H9 (cell line): ENCODE results near the gene TMTC1. TPM values are rescaled to one million over a fixed set of nuclear protein-coding genes. Genes with fewer than 3 reads are reported as not detected.

ENCODE experiments used
- DNase-seq: peaks from one replicate; pipeline ENCODE4 v3.0.0-alpha.2; 2017
- H2AFZ ChIP-seq: one replicate; pipeline ENCODE4 v1.6.1; 2013; ENCODE audit warnings: mild to moderate bottlenecking, low read length, control low read depth, moderate library complexity
- H2AK5ac ChIP-seq: 2 replicates; pipeline ENCODE4 v1.6.1; 2013; ENCODE audit warnings: low read length, control low read depth, mixed read lengths; ENCODE audit not compliant: insufficient read length
- H2BK120ac ChIP-seq: one replicate; pipeline ENCODE4 v1.6.1; 2013; ENCODE audit warnings: low read depth, mild to moderate bottlenecking, low read length, control low read depth, inconsistent platforms; ENCODE audit not compliant: poor library complexity, severe bottlenecking
- H2BK12ac ChIP-seq: 2 replicates; pipeline ENCODE4 v1.6.1; 2013; ENCODE audit warnings: low read length, control low read depth, mixed read lengths, low read depth; ENCODE audit not compliant: insufficient read length
- H2BK15ac ChIP-seq: 2 replicates; pipeline ENCODE4 v1.6.1; 2013; ENCODE audit warnings: low read depth, low read length, control low read depth
- H2BK20ac ChIP-seq: one replicate; pipeline ENCODE4 v1.6.1; 2013; ENCODE audit warnings: low read depth, mild to moderate bottlenecking, low read length, control low read depth, inconsistent platforms; ENCODE audit not compliant: poor library complexity, severe bottlenecking
- H2BK5ac ChIP-seq: 2 replicates; pipeline ENCODE4 v1.6.1; 2013; ENCODE audit warnings: low read length, control low read depth, mixed read lengths; ENCODE audit not compliant: insufficient read length
- H3K14ac ChIP-seq: 2 replicates; pipeline ENCODE4 v1.6.1; 2013; ENCODE audit warnings: low read length, control low read depth; ENCODE audit not compliant: insufficient read depth
- H3K18ac ChIP-seq: 2 replicates; pipeline ENCODE4 v1.6.1; 2013; ENCODE audit warnings: low read depth, mild to moderate bottlenecking, mixed read lengths, low read length, control low read depth; ENCODE audit not compliant: insufficient read length
- H3K23ac ChIP-seq: 2 replicates; pipeline ENCODE4 v1.6.1; 2013; ENCODE audit warnings: low read length, control low read depth, mixed read lengths, low read depth; ENCODE audit not compliant: insufficient read length
- H3K23me2 ChIP-seq: 2 replicates; pipeline ENCODE4 v1.6.1; 2013; ENCODE audit warnings: low read depth, mild to moderate bottlenecking, mixed read lengths, low read length, control low read depth; ENCODE audit not compliant: insufficient read length, poor library complexity, severe bottlenecking
- H3K27ac ChIP-seq: 2 replicates; pipeline ENCODE4 v1.5.1; 2013; ENCODE audit warnings: low read length, control low read depth, mixed read lengths, low read depth; ENCODE audit not compliant: insufficient read length
- H3K27me3 ChIP-seq: 2 replicates; pipeline ENCODE4 v1.6.1; 2013; ENCODE audit warnings: low read length, control low read depth, inconsistent platforms; ENCODE audit not compliant: insufficient read depth
- H3K4ac ChIP-seq: 2 replicates; pipeline ENCODE4 v1.6.1; 2013; ENCODE audit warnings: low read depth, mild to moderate bottlenecking, control low read depth, inconsistent platforms, low read length, moderate library complexity
- H3K4me1 ChIP-seq: 2 replicates; pipeline ENCODE4 v1.6.1; 2013; ENCODE audit warnings: low read length, control low read depth, inconsistent platforms; ENCODE audit not compliant: insufficient read depth
- H3K4me2 ChIP-seq: 2 replicates; pipeline ENCODE4 v1.6.1; 2013; ENCODE audit warnings: low read length, control low read depth, mixed read lengths; ENCODE audit not compliant: insufficient read length, insufficient read depth
- H3K56ac ChIP-seq: 2 replicates; pipeline ENCODE4 v1.6.1; 2013; ENCODE audit warnings: low read depth, mild to moderate bottlenecking, mixed read lengths, low read length, control low read depth; ENCODE audit not compliant: insufficient read length
- H3K79me1 ChIP-seq: 2 replicates; pipeline ENCODE4 v1.6.1; 2013; ENCODE audit warnings: low read depth, mild to moderate bottlenecking, moderate library complexity, low read length, control low read depth, inconsistent platforms; ENCODE audit not compliant: insufficient read depth, poor library complexity, severe bottlenecking
- H3K79me2 ChIP-seq: 2 replicates; pipeline ENCODE4 v1.6.1; 2013; ENCODE audit warnings: low read length, control low read depth, inconsistent platforms; ENCODE audit not compliant: insufficient read depth
- H3K9ac ChIP-seq: 2 replicates; pipeline ENCODE4 v1.6.1; 2013; ENCODE audit warnings: low read length, control low read depth, mixed read lengths; ENCODE audit not compliant: insufficient read length; ENCODE audit errors: extremely low read depth
- H3K9me3 ChIP-seq: one replicate; pipeline ENCODE4 v1.6.1; 2013; ENCODE audit warnings: low read depth, low read length, inconsistent platforms; ENCODE audit not compliant: control insufficient read depth
- H3T11ph ChIP-seq: one replicate; pipeline ENCODE4 v1.6.1; 2013; ENCODE audit warnings: mild to moderate bottlenecking, low read length, control low read depth, inconsistent platforms
- H4K20me1 ChIP-seq: one replicate; pipeline ENCODE4 v1.6.1; 2013; ENCODE audit not compliant: control insufficient read depth, insufficient read length, insufficient read depth
- H4K5ac ChIP-seq: 2 replicates; pipeline ENCODE4 v1.6.1; 2013; ENCODE audit warnings: low read depth, mild to moderate bottlenecking, mixed read lengths, low read length, control low read depth; ENCODE audit not compliant: insufficient read length
- H4K8ac ChIP-seq: replicated peaks from 2 replicates; pipeline ENCODE4 v1.6.1; 2013; ENCODE audit warnings: low read length, control low read depth, mixed read lengths, low read depth; ENCODE audit not compliant: insufficient read length
- H4K91ac ChIP-seq: 2 replicates; pipeline ENCODE4 v1.6.1; 2013; ENCODE audit warnings: low read depth, mild to moderate bottlenecking, moderate library complexity, mixed read lengths, low read length, control low read depth; ENCODE audit not compliant: insufficient read length
- H3K27ac Mint-ChIP-seq, 3 experiments: 2 replicates in 2 of 3; 3 replicates in 1 of 3; pipeline ENCODE4 v1.8.0; 2020 to 2021; ENCODE audit warnings: mixed read lengths in 3 of 3, mild to moderate bottlenecking in 1 of 3, moderate library complexity in 1 of 3
- H3K27me3 Mint-ChIP-seq: 2 replicates; pipeline ENCODE4 v1.8.0; 2021; ENCODE audit warnings: low read depth, mild to moderate bottlenecking, moderate library complexity, mixed read lengths
- H3K36me3 Mint-ChIP-seq, 3 experiments: 2 replicates in 2 of 3; 3 replicates in 1 of 3; pipeline ENCODE4 v1.8.0; 2020 to 2021; ENCODE audit warnings: low read depth in 3 of 3, mixed read lengths in 3 of 3; ENCODE audit not compliant: insufficient read depth in 1 of 3
- H3K4me1 Mint-ChIP-seq, 2 experiments: 2 replicates each; pipeline ENCODE4 v1.8.0; 2020; ENCODE audit warnings: mixed read lengths in 2 of 2
- H3K4me3 Mint-ChIP-seq, 2 experiments: 2 replicates in 1 of 2; 3 replicates in 1 of 2; pipeline ENCODE4 v1.8.0; 2020 to 2021; ENCODE audit warnings: mild to moderate bottlenecking in 2 of 2, mixed read lengths in 2 of 2, moderate library complexity in 1 of 2
- H3K9me3 Mint-ChIP-seq, 2 experiments: 2 replicates in 1 of 2; 3 replicates in 1 of 2; pipeline ENCODE4 v1.8.0; 2020; ENCODE audit warnings: mild to moderate bottlenecking in 2 of 2, mixed read lengths in 2 of 2, moderate library complexity in 1 of 2
- CTCF ChIP-seq: fragments of 200-600 bp; sonication (generic); conservative IDR thresholded peaks from 3 replicates; pipeline ENCODE4 v1.8.0; 2021; ENCODE audit warnings: antibody characterized with exemption, mild to moderate bottlenecking
- WGBS: extraction: QIAGEN DNeasy Blood & Tissue Kit; methylation state at CpG from one replicate; pipeline ENCODE4 v1.1.7; 2013; ENCODE audit warnings: missing lambda C conversion rate, low lambda C conversion rate, mixed read lengths; ENCODE audit not compliant: insufficient read length; ENCODE audit errors: extremely low coverage; 5-methylcytosine and 5-hydroxymethylcytosine counted together
- total RNA-seq: library from RNA; stranded (reverse); gene quantifications from 2 replicates; pipeline ENCODE4 v1.2.1, GENCODE V29; 2021

Gene TMTC1
- total RNA-seq, 1 experiment from 2014 or later: 16.1 TPM

GRCh38 chr12:29792853-29793252 lies 9.1 kb upstream of the TMTC1 start:
- no peak overlapping the region for H2BK5ac ChIP-seq
- H4K5ac ChIP-seq: no peak overlapping the region
- TF ChIP-seq CTCF: no peak
- H3K9ac ChIP-seq: no peak overlapping the region
- no peak overlapping the region for H4K8ac ChIP-seq
- H3K4me3 Mint-ChIP-seq: no peak overlapping the region
- no peak overlapping the region for H2BK12ac ChIP-seq
- no peak overlapping the region for H2BK20ac ChIP-seq
- no peak overlapping the region for H3K23ac ChIP-seq
- H4K20me1 ChIP-seq: no peaks in the 10 kb centered on the region
- H3K9me3 ChIP-seq: peaks cover 27% of the 10 kb centered on the region
- H3K18ac ChIP-seq: no peak overlapping the region
- 0 out of 2 replicates have a peak, but pooled peaks cover 3% of the 10 kb centered on the region for H3K4me1 ChIP-seq
- H3T11ph ChIP-seq: no peak overlapping the region
- no peak overlapping the region for H3K27ac Mint-ChIP-seq
- WGBS: no CpG with 5 or more reads among the region's 8 CpGs
- no peaks in the 10 kb centered on the region for H3K23me2 ChIP-seq
- H3K4me1 Mint-ChIP-seq: peaks cover 33 to 38% of the 10 kb centered on the region in 2 experiments
- H3K14ac ChIP-seq: no peak overlapping the region
- peaks cover 0 to 2% (median 0%) of the 10 kb centered on the region in 3 experiments; a peak in 1 of 7 replicates for H3K36me3 Mint-ChIP-seq
- no peak overlapping the region for H3K4ac ChIP-seq
- H3K79me1 ChIP-seq: no peaks in the 10 kb centered on the region
- H3K27ac ChIP-seq: no peak overlapping the region
- no peaks in the 10 kb centered on the region for H3K27me3 Mint-ChIP-seq
- no peak overlapping the region for H2BK15ac ChIP-seq
- H3K4me2 ChIP-seq: no peak overlapping the region
- no peaks in the 10 kb centered on the region for H3K27me3 ChIP-seq
- H2AFZ ChIP-seq: no peak overlapping the region
- peaks cover 3 to 7% of the 10 kb centered on the region in 2 experiments; a peak in 4 of 5 replicates for H3K9me3 Mint-ChIP-seq
- no peak overlapping the region for H2AK5ac ChIP-seq
- no peaks in the 10 kb centered on the region for H3K79me2 ChIP-seq
- no peak for DNase-seq
- H2BK120ac ChIP-seq: no peak overlapping the region
- H4K91ac ChIP-seq: no peak overlapping the region
- no peak overlapping the region for H3K56ac ChIP-seq
